ENCODE measurements around the gene MLLT1. TPM values are rescaled to one million over a fixed set of nuclear protein-coding genes. Genes with fewer than 3 reads are reported as not detected.

Gene MLLT1
- total RNA-seq, 1 experiment from 2014 or later, result 55.0 TPM

DNA sequence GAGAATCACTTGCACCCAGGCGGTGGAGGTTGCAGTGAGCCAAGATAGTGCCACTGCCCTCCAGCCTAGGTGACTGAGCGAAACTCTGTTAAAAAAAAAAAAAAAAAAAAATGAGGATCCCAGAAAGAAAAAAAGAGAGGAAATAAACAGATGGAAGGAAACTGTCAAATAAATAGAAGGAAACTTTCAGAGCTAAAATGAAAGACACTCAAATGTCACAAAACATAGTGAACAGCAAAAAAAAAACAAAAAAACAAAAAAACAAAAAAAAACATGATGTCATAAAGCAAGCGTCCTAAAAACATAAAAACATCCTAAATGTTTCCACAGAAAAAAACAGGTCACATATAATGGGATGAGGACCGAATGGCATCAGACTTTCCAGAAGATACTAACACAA is 15.0 kb downstream of the MLLT1 start:
- peaks cover 67% of the 10 kb centered on the region for H3K79me2 ChIP-seq (ENCODE audit: insufficient read depth, low read length)
- ChIA-PET CTCF (no interaction called here), RAD21 (ENCODE audit: low non-redundant PET in 1 of 2, low total read pairs in 2 of 2, uncharacterized antibody in 2 of 2, unreplicated experiment in 2 of 2) (no interaction called here), POLR2A (no interaction called here)
- ATAC-seq, result no peak
- no peak overlapping the region for H3K27ac ChIP-seq (ENCODE audit: low read depth, low read length)
- no peaks in the 10 kb centered on the region for H3K4me1 ChIP-seq (ENCODE audit: control insufficient read depth in 1 of 2, insufficient read depth in 2 of 2, low read length in 2 of 2)
- no peak overlapping the region for H2AFZ ChIP-seq (ENCODE audit: low read depth, low read length, poor library complexity, severe bottlenecking)
- intact Hi-C loops (cut with micrococcal nuclease), result no loop called here
- DNase-seq (ENCODE audit: low read depth, low spot score), result no peak
- peaks cover 10 to 14% of the 10 kb centered on the region in 2 experiments; a peak in 3 of 4 replicates for H3K36me3 ChIP-seq (ENCODE audit: control insufficient read depth in 1 of 2, insufficient read depth in 2 of 2, low read length in 2 of 2)
- no peak overlapping the region for H3K9ac ChIP-seq (ENCODE audit: low read length)
- no peak overlapping the region for H3K4me2 ChIP-seq (ENCODE audit: low read length)
- no peaks in the 10 kb centered on the region for H4K20me1 ChIP-seq (ENCODE audit: insufficient read depth)
- H3K27me3 ChIP-seq (ENCODE audit: insufficient read depth, low read length), result no peaks in the 10 kb centered on the region
- BruUV-seq (replicated peaks), result no TSS peak
- H3K9me2 ChIP-seq (ENCODE audit: insufficient read depth), result no peaks in the 10 kb centered on the region
- no peaks in the 10 kb centered on the region for H3K9me3 ChIP-seq (ENCODE audit: control insufficient read depth in 1 of 2, insufficient read depth in 1 of 2, low read depth in 1 of 2, low read length in 2 of 2)
- no peak for TF ChIP-seq CEBPB (IDR thresholded peaks at IDR 0.05; ENCODE audit: low read depth)
- TF ChIP-seq ELF1 (IDR thresholded peaks at IDR 0.05; ENCODE audit: borderline replicate concordance, low read depth), result no peak
- TF ChIP-seq EZH2 (IDR thresholded peaks at IDR 0.05), result no peak
- TF ChIP-seq ZFX (IDR thresholded peaks at IDR 0.05), result no peak
- TF ChIP-seq, protein P1, sequence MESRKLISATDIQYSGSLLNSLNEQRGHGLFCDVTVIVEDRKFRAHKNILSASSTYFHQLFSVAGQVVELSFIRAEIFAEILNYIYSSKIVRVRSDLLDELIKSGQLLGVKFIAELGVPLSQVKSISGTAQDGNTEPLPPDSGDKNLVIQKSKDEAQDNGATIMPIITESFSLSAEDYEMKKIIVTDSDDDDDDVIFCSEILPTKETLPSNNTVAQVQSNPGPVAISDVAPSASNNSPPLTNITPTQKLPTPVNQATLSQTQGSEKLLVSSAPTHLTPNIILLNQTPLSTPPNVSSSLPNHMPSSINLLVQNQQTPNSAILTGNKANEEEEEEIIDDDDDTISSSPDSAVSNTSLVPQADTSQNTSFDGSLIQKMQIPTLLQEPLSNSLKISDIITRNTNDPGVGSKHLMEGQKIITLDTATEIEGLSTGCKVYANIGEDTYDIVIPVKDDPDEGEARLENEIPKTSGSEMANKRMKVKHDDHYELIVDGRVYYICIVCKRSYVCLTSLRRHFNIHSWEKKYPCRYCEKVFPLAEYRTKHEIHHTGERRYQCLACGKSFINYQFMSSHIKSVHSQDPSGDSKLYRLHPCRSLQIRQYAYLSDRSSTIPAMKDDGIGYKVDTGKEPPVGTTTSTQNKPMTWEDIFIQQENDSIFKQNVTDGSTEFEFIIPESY (IDR thresholded peaks at IDR 0.05; ENCODE audit: extremely low read depth, insufficient replicate concordance, low read length), result no peak
- no peak for TF ChIP-seq SIN3A (IDR thresholded peaks at IDR 0.05; ENCODE audit: low read depth)
- no peak for TF ChIP-seq POLR2A (IDR thresholded peaks at IDR 0.05; ENCODE audit: borderline replicate concordance, extremely low read depth, insufficient read depth, insufficient read length)
- no peak for TF ChIP-seq EZH2phosphoT487 (IDR thresholded peaks at IDR 0.05; ENCODE audit: borderline replicate concordance)
- TF ChIP-seq RAD21 (IDR thresholded peaks at IDR 0.05; ENCODE audit: low read depth), result no peak
- TF ChIP-seq, protein P2, sequence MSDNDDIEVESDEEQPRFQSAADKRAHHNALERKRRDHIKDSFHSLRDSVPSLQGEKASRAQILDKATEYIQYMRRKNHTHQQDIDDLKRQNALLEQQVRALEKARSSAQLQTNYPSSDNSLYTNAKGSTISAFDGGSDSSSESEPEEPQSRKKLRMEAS (IDR thresholded peaks at IDR 0.05), result no peak
- TF ChIP-seq, protein P3, sequence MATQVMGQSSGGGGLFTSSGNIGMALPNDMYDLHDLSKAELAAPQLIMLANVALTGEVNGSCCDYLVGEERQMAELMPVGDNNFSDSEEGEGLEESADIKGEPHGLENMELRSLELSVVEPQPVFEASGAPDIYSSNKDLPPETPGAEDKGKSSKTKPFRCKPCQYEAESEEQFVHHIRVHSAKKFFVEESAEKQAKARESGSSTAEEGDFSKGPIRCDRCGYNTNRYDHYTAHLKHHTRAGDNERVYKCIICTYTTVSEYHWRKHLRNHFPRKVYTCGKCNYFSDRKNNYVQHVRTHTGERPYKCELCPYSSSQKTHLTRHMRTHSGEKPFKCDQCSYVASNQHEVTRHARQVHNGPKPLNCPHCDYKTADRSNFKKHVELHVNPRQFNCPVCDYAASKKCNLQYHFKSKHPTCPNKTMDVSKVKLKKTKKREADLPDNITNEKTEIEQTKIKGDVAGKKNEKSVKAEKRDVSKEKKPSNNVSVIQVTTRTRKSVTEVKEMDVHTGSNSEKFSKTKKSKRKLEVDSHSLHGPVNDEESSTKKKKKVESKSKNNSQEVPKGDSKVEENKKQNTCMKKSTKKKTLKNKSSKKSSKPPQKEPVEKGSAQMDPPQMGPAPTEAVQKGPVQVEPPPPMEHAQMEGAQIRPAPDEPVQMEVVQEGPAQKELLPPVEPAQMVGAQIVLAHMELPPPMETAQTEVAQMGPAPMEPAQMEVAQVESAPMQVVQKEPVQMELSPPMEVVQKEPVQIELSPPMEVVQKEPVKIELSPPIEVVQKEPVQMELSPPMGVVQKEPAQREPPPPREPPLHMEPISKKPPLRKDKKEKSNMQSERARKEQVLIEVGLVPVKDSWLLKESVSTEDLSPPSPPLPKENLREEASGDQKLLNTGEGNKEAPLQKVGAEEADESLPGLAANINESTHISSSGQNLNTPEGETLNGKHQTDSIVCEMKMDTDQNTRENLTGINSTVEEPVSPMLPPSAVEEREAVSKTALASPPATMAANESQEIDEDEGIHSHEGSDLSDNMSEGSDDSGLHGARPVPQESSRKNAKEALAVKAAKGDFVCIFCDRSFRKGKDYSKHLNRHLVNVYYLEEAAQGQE (IDR thresholded peaks at IDR 0.05; ENCODE audit: low read depth), result no peak
- no peak for TF ChIP-seq TCF7L2 (IDR thresholded peaks at IDR 0.05; ENCODE audit: borderline replicate concordance, extremely low read depth, insufficient read depth, insufficient read length)
- TF ChIP-seq YY1 (IDR thresholded peaks at IDR 0.05; ENCODE audit: extremely low read depth, insufficient replicate concordance, low read depth, low read length), result no peak
- TF ChIP-seq EGR1 (IDR thresholded peaks at IDR 0.05; ENCODE audit: low read depth), result no peak
- TF ChIP-seq SP1 (IDR thresholded peaks at IDR 0.05; ENCODE audit: low read depth), result no peak
- TF ChIP-seq POLR2AphosphoS5 (IDR thresholded peaks at IDR 0.05; ENCODE audit: low read depth, low read length), result no peak
- no peak for TF ChIP-seq FOSL1 (IDR thresholded peaks at IDR 0.05; ENCODE audit: low read depth)
- TF ChIP-seq, protein P4, sequence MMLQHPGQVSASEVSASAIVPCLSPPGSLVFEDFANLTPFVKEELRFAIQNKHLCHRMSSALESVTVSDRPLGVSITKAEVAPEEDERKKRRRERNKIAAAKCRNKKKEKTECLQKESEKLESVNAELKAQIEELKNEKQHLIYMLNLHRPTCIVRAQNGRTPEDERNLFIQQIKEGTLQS (IDR thresholded peaks at IDR 0.05), result no peak
- no peak overlapping the region for H3K4me3 ChIP-seq (replicated peaks in 1 of 2; ENCODE audit: low read depth in 1 of 2, low read length in 2 of 2)
